Central memory CD8-positive, alpha-beta T cell (primary cell): ENCODE measurements around the gene LY9.

ENCODE experiments used
- ATAC-seq: fragments of 150-1000 bp; cut with Tn5 transposase; replicated peaks from 2 replicates; pipeline ENCODE4 v1.10.0; 2022; ENCODE audit warnings: mild to moderate bottlenecking, moderate FRiP score, moderate number of reproducible peaks; ENCODE audit not compliant: poor library complexity, severe bottlenecking; ENCODE audit errors: extremely low read depth
- DNase-seq, 2 donors: peaks; one replicate each; pipeline ENCODE4 v3.0.0; 2021; ENCODE audit warnings: low spot score in 2 of 2
- H3K27ac Mint-ChIP-seq: one replicate; pipeline ENCODE4 v1.8.0; 2022; ENCODE audit warnings: low read depth, mild to moderate bottlenecking, moderate library complexity, mixed read lengths
- H3K27me3 Mint-ChIP-seq: one replicate; pipeline ENCODE4 v1.8.0; 2022; ENCODE audit warnings: mixed read lengths
- H3K36me3 Mint-ChIP-seq: one replicate; pipeline ENCODE4 v1.8.0; 2022; ENCODE audit warnings: mild to moderate bottlenecking, moderate library complexity, mixed read lengths; ENCODE audit not compliant: insufficient read depth
- H3K4me1 Mint-ChIP-seq: one replicate; pipeline ENCODE4 v1.8.0; 2022; ENCODE audit warnings: mixed read lengths
- H3K4me3 Mint-ChIP-seq: one replicate; pipeline ENCODE4 v1.8.0; 2022; ENCODE audit warnings: mild to moderate bottlenecking, moderate library complexity, mixed read lengths
- H3K9me3 Mint-ChIP-seq: one replicate; pipeline ENCODE4 v1.8.0; 2022; ENCODE audit warnings: mixed read lengths

Gene LY9

DNA sequence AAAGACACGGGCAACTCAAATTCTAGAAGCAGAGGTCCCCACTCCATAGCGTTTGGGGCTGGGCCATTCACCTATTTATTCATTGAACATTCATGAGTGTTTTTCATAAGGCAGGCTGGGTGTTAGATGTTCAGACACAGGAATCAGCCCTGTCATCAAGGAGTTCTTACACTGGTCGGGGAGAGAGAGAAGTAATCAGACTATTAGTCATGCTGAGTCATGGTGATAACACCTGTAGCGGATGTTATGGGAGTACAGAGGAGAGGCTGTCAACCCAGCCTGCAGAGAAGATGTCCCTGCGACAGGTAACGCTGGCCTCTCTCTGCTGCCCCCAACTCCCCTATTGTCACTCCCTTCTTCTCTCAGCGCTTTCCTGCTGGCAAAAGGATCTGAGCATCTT, 17.2 kb downstream of the LY9 start:
- Mint-ChIP-seq H3K27me3 (no peaks in the 10 kb centered on the region), H3K36me3 (peaks cover 70% of the 10 kb centered on the region), H3K4me1 (peaks cover 53% of the 10 kb centered on the region), H3K27ac (peak overlapping the region; percentile 75), H3K9me3 (no peaks in the 10 kb centered on the region), H3K4me3 (no peak overlapping the region)
- DNase-seq (no peak), ATAC-seq (peak; percentile 93)

DNA sequence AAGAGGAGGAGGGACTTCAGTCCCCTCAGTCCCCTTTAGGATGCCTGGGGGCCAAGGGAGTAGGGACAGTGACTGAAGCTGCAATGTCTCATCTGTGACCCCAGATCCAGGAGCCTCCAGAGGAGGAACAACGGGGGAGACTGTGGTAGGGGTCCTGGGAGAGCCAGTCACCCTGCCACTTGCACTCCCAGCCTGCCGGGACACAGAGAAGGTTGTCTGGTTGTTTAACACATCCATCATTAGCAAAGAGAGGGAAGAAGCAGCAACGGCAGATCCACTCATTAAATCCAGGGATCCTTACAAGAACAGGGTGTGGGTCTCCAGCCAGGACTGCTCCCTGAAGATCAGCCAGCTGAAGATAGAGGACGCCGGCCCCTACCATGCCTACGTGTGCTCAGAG, 18.3 kb downstream of the LY9 start:
- DNase-seq, result no peak
- H3K4me1 Mint-ChIP-seq, result peaks cover 58% of the 10 kb centered on the region
- no peaks in the 10 kb centered on the region for H3K9me3 Mint-ChIP-seq
- no peak overlapping the region for H3K4me3 Mint-ChIP-seq
- no peak for ATAC-seq
- no peaks in the 10 kb centered on the region for H3K27me3 Mint-ChIP-seq
- peak overlapping the region; percentile 75 for H3K27ac Mint-ChIP-seq
- peaks cover 75% of the 10 kb centered on the region for H3K36me3 Mint-ChIP-seq

DNA sequence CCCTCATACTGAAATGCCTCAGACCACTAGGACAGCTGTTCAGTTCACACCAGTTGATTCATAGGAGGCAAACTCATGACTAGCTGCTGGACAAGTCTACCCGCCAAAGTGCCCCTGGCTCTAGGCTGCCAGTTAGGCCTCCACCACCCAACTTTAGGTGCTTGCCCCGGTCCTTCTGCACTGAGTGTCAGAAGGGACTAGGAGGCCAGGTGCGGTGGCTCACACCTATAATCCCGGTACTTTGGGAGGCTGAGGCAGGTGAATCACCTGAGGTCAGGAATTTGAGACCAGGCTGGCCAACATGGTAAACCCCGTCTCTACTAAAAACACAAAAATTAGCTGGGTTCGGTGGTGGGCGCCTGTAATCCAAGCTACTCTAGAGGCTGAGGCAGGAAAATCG, 18.9 kb downstream of the LY9 start:
- Mint-ChIP-seq H3K4me1 (peaks cover 56% of the 10 kb centered on the region), H3K27ac (peak overlapping the region; percentile 75), H3K4me3 (no peak overlapping the region), H3K9me3 (no peaks in the 10 kb centered on the region), H3K36me3 (peaks cover 76% of the 10 kb centered on the region), H3K27me3 (no peaks in the 10 kb centered on the region)
- no peak for ATAC-seq
- DNase-seq, result no peak

DNA sequence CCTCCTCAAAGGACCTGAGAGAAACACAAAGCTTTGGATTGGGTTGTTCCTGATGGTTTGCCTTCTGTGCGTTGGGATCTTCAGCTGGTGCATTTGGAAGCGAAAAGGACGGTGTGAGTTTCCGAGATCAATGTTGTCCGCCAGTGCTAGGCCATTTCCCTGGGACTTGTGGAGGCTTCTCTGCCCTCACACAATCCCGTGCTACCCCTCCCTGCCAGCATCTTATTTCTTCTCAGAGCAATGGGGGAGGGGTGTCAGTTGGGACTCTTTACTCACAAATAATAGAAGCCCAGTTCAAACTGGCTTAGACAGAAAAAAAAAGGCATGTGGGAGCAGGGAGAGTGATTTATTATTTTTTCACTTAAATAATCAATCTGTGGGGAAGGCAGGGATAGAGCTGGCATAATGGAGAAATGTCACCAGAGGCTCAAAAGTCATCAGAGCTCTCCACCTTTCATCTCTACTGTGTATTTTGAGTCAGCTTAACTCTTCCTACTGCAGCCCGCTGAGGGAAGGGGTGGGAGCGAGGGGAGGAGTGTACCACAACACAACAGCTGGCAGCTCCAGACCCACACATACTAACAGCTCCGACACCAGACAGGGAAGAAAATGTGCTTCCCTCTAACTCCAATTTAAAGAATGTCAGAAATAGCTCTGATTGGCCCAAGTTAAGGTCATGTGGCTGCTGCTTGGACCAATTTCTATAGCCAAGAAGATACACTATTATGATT, 22.4 kb downstream of the LY9 start:
- H3K9me3 Mint-ChIP-seq, result no peaks in the 10 kb centered on the region
- ATAC-seq (no peak), DNase-seq (no peak)
- peaks cover 62% of the 10 kb centered on the region for H3K36me3 Mint-ChIP-seq
- H3K4me3 Mint-ChIP-seq, result no peak overlapping the region
- peaks cover 22% of the 10 kb centered on the region for H3K4me1 Mint-ChIP-seq
- no peak overlapping the region for H3K27ac Mint-ChIP-seq
- no peaks in the 10 kb centered on the region for H3K27me3 Mint-ChIP-seq

DNA sequence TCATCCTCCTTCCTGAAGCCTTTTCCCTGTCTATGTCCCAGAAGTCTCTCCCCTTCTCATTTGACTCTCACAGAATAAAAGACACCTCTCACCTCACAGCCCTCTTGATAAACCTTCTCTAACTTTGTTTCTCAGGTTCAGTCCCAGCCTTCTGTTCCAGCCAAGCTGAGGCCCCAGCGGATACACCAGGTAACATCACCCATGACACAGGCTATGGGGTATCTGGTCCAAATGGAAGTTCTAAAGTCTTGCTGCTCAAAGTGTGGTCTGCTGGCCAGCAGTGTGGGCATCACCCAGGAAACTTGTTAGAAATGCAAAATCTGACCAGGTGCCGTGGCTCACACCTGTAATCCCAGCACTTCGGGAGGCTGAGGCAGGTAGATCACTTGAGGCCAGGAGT, 23.2 kb downstream of the LY9 start:
- Mint-ChIP-seq H3K36me3 (peaks cover 56% of the 10 kb centered on the region), H3K27ac (peak overlapping the region; percentile 83), H3K4me1 (peaks cover 14% of the 10 kb centered on the region), H3K9me3 (no peaks in the 10 kb centered on the region), H3K27me3 (no peaks in the 10 kb centered on the region), H3K4me3 (no peak overlapping the region)
- no peak for DNase-seq
- no peak for ATAC-seq

DNA sequence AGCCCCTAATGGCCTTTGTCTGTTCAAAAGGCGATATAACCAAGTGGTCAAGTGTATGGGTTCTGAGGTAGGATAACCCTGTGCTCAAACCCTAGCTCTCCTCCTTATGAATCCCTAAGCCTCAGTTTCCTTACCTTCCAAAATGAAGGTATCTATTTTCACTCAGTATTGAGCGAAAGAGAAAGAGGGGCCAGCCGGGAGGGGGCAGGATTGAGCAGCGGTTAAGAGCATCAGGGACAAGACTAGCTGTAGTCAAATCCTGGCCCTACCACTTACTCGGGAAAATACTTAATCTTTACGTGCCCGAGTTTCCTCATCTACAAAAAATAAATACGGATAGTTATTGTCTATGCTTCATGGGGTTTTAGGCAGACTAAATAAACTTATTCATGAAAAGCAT, 25.7 kb downstream of the LY9 start:
- Mint-ChIP-seq H3K4me1 (peaks cover 12% of the 10 kb centered on the region), H3K27ac (no peak overlapping the region), H3K4me3 (no peak overlapping the region), H3K27me3 (no peaks in the 10 kb centered on the region), H3K9me3 (no peaks in the 10 kb centered on the region), H3K36me3 (peaks cover 53% of the 10 kb centered on the region)
- DNase-seq (no peak), ATAC-seq (no peak)

DNA sequence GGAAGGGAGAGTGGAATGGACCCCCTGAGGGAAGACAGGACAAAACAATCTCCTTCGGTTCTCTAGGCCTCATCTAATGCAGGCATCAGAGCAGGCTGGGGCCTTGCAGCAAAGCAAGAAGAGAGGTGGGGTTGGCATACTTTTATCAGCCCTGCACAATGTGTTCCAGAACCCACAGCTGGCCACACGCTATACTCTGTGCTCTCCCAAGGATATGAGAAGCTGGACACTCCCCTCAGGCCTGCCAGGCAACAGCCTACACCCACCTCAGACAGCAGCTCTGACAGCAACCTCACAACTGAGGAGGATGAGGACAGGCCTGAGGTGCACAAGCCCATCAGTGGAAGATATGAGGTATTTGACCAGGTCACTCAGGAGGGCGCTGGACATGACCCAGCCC, 27.3 kb downstream of the LY9 start:
- DNase-seq, result no peak
- ATAC-seq, result no peak
- H3K9me3 Mint-ChIP-seq, result no peaks in the 10 kb centered on the region
- no peak overlapping the region for H3K4me3 Mint-ChIP-seq
- no peak overlapping the region for H3K27ac Mint-ChIP-seq
- no peaks in the 10 kb centered on the region for H3K27me3 Mint-ChIP-seq
- H3K36me3 Mint-ChIP-seq, result peaks cover 55% of the 10 kb centered on the region
- peaks cover 11% of the 10 kb centered on the region for H3K4me1 Mint-ChIP-seq

DNA sequence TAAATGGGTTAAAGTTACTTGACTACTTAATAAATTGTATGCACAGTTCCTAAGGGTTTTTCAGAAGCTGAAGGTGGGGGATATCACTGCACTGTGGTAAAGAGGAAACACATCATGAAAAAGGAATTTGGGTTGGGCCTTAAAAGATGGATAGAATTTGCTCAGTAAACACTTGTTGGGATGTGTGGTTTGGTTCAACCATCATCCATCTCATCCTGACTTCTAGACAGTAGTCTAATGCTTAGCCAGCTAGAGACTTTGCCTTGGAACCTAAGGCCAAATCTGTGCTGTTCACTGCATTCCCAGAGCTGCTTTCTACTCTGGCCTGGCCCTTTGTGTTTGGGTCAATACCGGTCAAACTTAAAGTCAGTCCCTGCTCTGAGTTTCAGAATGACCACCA, 30.6 kb downstream of the LY9 start:
- H3K9me3 Mint-ChIP-seq, result no peaks in the 10 kb centered on the region
- no peaks in the 10 kb centered on the region for H3K27me3 Mint-ChIP-seq
- no peak for ATAC-seq
- H3K4me1 Mint-ChIP-seq, result peaks cover 19% of the 10 kb centered on the region
- no peak overlapping the region for H3K27ac Mint-ChIP-seq
- H3K36me3 Mint-ChIP-seq, result peaks cover 54% of the 10 kb centered on the region
- no peak overlapping the region for H3K4me3 Mint-ChIP-seq
- no peak for DNase-seq

DNA sequence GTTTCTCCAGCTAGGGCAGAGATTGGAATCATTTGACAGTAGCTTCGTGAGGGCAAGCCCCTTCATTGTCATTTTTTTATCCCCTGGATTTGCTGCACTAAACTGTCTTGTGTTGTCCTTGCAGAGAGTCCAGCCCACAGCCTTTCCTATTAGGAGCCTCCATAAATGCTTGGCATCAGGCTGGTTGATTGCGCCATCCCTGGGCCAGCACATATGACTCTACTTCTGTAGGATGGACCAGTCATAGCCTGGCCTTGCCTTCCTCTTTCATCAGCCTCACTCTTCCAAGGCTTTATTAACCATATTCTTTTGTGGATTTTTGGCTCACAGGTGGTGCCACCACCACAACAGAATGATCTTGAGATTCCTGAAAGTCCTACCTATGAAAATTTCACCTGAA, 31.4 kb downstream of the LY9 start:
- H3K27me3 Mint-ChIP-seq, result no peaks in the 10 kb centered on the region
- DNase-seq (no peak), ATAC-seq (no peak)
- H3K9me3 Mint-ChIP-seq, result no peaks in the 10 kb centered on the region
- H3K27ac Mint-ChIP-seq, result no peak overlapping the region
- peaks cover 23% of the 10 kb centered on the region for H3K4me1 Mint-ChIP-seq
- no peak overlapping the region for H3K4me3 Mint-ChIP-seq
- peaks cover 60% of the 10 kb centered on the region for H3K36me3 Mint-ChIP-seq

DNA sequence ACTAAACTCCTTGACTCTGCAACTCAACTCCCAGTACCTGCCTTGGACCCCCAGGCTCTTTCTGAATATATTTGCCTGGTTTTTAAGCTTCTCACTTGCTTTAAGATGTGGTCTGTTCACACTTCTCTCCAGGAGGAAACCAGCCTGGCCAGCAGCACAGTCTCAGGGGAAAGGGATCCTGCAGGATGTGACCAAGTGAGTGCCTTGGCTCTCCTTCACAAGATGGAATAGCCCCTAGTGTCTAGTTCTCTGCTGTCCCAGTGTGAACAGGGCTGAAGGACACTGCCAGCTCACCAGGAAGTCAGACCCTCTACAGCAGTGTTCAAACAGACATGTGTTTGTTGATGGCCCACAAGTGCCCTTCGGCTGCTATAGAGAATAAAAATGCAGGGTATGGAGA, 33.8 kb downstream of the LY9 start:
- Mint-ChIP-seq H3K27me3 (no peaks in the 10 kb centered on the region), H3K36me3 (peaks cover 64% of the 10 kb centered on the region), H3K4me3 (no peak overlapping the region)

DNA sequence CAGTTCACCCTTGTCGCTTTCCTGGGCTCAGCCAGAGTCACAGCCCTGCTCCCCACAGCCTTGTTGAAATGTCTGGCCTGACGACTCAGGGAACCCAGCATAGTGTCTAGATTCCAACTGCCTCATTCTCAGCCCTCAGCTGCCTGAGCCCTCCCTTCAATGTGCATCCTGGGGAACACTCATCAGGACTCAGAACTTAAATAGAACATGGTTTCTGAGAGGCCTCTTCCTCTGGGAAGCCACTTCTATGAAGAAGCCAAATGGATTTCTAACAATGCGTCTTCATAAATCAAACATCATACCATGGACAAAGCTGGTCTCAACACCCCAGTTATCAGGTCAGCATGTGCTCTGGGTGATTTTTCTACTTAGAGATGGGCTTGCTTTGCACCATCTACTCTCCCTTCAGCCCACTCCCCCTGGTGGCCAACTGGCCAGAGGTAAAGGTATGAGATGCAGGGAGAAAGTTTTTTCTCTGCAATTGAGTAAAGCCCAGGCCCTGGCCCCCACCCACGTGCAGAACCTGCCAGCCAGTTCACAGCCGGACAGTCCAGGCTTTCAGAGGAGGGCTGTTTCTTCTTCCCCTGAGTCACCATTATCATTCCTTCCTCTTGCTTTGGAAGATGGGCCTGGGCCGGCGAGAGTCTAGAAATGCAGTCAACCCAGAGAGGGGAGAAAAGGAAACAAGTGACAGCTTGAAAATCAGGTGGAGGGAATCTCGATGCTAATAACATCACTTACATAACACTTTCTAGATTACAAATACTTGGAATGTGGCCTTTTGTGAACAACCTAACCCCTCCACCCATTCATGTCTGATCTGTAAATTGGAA, 34.6 kb downstream of the LY9 start:
- H3K27ac Mint-ChIP-seq, result peak overlapping the region; percentile 62
- H3K9me3 Mint-ChIP-seq, result no peaks in the 10 kb centered on the region
- peak; percentile 38 to 52 for DNase-seq
- H3K4me1 Mint-ChIP-seq, result peaks cover 52% of the 10 kb centered on the region
- no peaks in the 10 kb centered on the region for H3K27me3 Mint-ChIP-seq
- H3K4me3 Mint-ChIP-seq, result no peak overlapping the region
- peak; percentile 67 for ATAC-seq
- H3K36me3 Mint-ChIP-seq, result peaks cover 62% of the 10 kb centered on the region

More for the DNA sequence above, 33.8 kb downstream of the LY9 start:
- H3K9me3 Mint-ChIP-seq, result no peaks in the 10 kb centered on the region
- peak overlapping the region; percentile 62 for H3K27ac Mint-ChIP-seq
- DNase-seq (no peak), ATAC-seq (no peak)
- H3K4me1 Mint-ChIP-seq, result peaks cover 45% of the 10 kb centered on the region

DNA sequence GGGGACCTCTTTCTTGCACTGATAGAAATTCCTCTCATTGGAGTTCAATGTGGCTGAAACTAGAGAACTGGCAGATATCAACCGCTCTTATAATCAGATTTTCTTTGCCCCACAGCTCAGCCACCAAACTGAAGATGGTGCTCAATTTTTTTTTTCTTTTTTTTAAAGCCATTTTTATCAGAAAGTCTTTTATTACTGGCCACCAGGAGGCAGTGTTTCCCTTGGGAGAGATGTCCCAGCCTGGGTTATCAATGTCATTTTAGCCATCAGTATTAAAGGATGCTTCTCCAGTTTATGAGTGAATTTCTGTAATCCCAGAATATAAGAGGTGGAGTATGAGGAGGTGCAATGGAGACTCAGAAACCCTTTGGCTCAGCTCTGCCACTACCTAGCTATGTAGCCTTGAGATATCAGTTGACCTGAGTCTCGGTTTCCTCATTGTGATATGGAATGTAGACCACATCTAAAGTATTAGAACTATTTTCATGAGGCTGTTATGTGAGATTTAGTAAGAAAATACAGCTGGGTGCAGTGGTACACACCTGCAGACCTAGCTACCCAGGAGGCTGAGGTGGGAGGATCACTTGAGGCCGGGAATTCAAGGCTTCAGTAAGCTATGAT, 39.1 kb downstream of the LY9 start:
- Mint-ChIP-seq H3K36me3 (peaks cover 50% of the 10 kb centered on the region), H3K27me3 (no peaks in the 10 kb centered on the region), H3K9me3 (no peaks in the 10 kb centered on the region), H3K27ac (peak overlapping the region; percentile 94), H3K4me3 (peak overlapping the region; percentile 9), H3K4me1 (peaks cover 83% of the 10 kb centered on the region)
- ATAC-seq (no peak), DNase-seq (peak in 1 of 2 donors; percentile 28)

DNA sequence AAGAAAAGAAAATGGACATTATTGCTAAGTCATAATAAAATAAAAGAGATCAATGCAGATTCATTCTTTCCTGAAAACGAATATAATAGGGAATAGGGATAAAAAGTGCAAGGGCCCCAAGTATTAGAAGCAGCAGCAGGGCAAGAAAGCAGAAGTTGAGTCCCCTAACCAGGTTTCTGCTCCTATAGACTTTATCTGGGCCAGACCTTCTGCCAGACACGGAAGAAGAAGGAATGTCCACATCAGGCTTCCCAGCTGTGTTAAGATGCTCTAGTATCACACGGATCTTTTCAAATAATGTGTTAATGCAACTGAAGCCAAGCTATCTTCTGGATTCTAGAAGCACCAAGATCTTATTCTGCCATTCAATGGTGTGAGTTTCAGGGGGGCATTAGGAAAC, 39.8 kb downstream of the LY9 start:
- Mint-ChIP-seq H3K4me3 (peak overlapping the region; percentile 50), H3K27me3 (no peaks in the 10 kb centered on the region), H3K27ac (peak overlapping the region; percentile 53), H3K4me1 (peaks cover 76% of the 10 kb centered on the region), H3K36me3 (peaks cover 47% of the 10 kb centered on the region), H3K9me3 (no peaks in the 10 kb centered on the region)
- no peak for ATAC-seq
- no peak for DNase-seq
